ENCODE measurements around the gene ARMC9.
"Not testable (repeated sequence)": the region's sequence is repeated elsewhere in the genome, so short reads cannot be mapped to it uniquely, and the experiment has no call there.

Gene ARMC9

DNA sequence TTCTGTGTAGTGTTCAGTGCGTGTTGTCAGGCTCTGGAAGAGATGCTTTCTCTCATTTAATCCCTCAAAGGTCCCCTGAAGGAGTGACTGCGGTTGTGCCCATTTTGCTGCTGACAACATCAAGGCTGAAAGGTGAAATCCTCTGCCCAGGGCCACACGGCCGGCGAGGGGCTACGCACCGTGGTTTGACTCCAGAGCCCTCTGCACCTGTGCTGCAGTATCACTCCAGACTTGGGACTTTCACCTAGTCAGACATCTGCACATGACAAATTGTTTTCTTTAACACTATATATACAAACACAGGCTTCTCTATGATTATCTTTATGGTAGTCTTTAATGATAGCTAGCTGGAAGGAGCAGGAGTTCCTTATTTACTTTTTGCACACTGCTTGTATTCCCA, 90.2 kb downstream of the ARMC9 start:
- DNase-seq, result no peak

DNA sequence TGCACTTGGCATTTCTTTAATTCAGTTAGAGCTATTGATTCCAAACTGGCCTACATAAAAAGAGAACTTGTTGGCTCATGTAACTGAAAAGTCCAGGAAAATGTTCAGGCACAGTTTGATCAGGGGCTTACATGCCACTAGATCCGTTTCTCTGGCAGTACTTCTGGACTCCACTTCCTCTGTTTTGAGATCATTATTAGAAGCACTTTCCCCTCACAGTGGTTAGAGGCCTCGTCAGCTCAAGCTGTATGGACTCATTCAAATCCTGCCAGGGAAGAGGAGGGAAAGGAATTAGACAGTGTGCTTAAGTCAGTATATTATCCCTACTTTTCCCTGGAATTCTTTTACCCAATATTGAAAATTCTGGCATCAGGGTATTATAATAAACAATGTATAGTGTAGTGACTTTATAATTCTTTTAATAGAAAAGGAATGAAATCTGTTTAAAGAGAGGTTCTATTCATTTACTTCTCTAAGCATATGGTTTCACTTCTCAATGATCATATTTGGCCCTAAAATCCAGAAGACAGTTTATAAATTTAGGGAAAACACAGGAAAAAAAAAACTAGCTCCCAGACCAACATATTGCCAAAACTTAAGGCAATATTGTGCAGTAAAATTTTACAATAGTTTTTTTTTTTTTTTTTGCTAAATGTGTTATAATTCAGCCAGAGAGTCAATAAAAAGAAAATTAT, 92.0 kb downstream of the ARMC9 start:
- DNase-seq, result no peak

DNA sequence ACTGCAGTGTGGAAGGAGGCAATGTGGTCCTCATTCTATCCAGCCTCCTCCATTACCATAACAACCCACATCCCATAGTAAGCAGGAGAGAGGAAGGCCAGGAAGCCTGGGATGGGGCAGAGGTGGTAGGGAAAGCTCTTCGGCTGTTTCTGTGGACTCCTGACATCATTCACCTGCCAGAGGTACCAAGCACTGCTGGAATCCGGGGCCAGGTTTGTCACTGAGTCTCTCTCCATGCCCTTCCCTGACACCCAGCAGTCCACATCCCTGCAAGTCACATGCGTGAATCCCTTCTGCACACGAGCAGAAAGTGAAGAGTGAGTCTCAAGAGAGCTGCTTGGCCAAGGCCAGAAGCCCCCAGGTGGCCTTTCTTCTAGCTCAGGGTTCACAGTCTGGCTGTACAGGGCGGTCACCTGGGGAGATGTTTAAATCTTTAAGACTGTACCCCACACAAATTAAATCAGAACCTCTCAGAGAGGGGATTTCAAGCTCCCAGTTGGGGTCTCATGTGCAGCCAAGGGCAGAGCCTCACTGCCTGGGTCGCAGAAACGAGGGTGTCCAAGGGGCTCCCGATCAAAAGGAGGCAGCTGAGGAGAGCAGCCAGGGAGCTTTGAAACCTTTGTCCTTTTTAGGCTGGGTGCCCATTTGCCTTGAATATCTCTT, 94.2 kb downstream of the ARMC9 start:
- DNase-seq, result no peak

DNA sequence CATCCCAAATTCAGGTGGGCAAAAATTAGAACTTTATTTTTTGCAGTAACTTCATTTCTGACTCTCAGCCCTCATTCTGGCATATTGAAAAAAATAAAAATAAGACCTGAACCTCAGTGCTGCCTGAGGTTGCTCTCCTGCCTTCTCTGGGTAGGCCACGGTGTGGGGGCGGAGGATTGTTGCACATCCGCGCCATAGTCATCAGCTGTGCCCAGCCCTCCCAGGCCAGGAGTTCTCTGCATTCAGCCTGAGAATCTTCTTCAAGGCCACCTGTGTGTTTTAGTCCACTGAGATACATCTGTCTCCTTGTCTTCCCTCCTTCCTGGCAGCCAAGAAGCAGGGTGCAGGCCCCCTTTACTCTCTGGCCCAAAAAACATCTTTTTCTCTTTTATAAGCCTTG, 94.7 kb downstream of the ARMC9 start:
- no peak for DNase-seq

DNA sequence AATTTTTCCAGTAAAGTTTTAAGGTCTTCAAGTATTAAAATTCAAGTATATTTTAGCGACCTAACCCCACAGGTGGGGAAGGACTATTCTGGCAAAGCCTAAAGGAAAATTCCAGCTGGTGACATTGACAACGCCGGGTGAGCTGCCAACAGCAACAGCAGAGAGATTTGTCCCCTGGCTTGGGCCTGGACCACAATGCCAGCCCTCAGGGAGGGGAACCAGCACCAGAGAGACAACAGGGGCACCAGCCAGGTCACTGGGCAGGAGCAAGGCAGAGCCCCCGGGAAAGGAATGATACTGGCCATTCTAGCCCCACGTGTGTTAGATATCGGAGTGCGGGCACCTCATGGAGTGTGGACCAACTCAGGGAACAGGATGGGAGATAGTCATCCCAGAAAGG, 95.7 kb downstream of the ARMC9 start:
- no peak for DNase-seq

DNA sequence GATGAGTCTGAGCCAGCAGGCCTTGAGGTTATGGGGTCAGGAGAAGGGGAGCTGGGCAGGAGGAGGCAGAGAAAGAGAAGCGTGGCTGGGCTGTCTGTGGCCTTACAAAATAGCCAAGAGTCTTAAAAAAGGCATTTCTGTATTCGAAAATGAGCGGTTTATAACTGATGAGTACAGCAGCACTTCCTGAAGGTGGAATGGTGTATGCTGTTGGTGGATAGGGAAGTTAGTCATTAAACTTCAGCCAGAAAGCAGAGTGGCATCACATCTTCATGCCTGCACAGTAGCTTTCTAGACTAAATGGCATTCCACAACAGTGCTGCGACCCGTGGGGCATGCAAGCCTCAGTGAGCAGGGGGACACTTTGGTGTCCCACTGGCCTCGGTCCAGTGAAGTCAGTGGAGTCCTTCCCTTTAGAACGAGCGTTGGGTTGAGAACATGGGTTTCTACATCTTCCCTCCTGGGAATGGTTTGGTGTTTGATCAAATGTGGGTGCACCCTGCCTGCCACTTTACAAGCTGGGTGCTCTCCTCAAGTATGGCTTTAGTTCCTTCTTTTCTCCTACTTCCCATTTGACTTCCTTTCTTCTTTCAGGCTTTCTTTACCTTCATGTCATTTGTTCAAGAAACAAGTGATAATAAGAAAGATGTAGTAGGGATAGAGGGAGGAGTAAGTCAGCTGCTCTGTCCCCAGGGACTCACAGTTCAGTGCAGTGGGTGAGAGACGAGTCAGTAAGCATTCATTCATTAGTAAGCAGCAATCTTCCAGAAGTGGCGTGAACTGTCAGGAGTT, 96.3 kb downstream of the ARMC9 start:
- no peak for DNase-seq

DNA sequence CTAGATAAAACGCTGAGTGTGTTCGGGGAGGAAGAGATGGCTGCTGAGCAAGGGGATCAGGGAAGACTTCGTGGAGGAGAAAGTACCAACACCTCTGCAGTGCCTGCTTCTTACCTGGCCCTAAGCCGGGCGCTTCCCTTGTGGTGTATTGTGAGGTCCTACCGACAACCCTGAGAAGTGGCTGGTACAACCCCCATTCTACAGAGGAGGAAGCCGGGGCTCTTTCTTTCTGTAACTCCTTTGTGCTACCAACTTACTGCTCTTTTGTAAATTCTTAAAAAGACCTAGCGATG, 96.9 kb downstream of the ARMC9 start:
- DNase-seq, result no peak

DNA sequence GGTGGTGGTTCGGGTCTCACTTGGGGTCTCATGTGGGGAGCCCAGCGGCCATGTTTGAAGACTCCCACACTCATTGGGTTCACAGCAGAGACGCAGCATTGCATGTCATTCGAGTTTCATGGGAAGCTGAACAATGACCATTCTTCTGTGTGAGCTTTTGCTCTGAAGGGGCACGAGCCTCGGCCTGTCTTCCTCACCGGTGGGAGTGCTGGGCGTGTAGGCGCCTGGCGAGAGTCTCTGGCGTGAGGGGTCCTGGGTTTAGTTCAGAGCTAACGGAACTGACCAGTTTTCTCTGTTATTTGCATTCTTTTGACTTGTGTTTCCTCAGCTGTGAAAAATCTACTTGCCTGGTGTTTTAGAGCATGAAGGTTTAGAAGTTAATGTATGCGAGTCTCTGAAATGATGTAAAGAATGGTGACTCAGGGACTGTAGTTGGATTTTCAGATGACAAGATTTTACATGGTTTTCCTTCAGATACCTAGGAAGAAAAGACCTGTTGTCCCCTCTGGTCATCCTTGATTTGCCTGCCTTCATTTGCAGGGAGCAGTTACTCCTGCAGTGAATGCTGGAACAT, 98.1 kb downstream of the ARMC9 start:
- DNase-seq, result no peak

DNA sequence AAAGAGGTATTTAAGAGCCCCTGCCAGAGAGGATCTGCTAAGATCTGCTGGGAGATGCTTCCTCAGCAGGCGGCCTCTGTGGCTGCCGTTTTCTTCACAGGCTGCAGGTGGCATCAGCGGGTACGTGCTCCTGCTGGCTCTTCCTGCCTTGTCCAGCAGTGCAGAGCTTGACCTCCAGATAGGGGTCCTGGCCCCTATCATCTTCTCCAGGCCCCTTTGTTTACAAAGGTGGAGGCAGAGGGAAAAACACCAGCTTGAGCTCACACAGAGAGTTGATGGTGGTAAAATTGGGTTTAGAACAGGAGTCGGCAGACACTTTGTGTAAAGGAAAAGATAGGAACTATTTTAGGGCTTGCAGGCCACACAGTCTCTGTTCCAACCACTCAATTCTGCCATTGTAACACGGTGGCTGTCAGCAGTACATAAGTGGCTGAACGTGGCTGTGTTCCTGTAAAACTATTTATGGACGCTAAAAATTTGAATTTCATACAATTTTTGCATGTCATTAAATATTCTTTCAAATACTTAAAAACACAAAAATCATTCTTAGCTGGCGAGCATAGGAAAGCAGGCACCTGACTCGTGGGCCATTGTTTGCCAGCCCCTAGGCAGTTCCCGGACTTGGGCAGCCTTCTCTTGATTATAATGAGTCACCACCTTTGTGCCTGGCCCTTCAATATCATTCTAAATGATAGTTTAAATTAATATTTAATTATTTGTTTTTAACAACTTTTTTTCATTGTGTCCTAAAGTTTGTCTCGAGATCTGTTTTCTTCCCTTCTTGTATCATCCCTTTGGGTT, 98.9 kb downstream of the ARMC9 start:
- peak in 1 of 2 experiments; percentile 16 for DNase-seq

DNA sequence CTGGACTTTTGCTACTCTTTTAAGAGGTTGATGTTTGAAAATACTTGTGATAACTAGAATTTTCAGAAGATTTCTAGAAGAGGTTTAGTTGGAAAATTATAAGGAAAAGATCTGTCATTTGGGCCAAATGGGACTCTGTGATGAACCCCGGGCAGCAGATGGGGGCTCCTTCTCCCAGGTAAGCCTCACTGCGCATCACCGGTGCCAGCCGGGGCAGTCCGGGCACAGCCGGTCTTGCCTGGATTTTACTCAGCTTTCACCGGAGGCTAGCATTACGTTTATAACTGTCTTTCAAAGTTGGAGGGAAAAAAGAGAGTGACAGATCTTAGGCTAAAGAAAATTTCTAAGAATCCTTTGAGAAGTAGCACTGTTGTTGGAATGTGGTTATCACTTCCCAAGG, 99.7 kb downstream of the ARMC9 start:
- DNase-seq, result no peak

DNA sequence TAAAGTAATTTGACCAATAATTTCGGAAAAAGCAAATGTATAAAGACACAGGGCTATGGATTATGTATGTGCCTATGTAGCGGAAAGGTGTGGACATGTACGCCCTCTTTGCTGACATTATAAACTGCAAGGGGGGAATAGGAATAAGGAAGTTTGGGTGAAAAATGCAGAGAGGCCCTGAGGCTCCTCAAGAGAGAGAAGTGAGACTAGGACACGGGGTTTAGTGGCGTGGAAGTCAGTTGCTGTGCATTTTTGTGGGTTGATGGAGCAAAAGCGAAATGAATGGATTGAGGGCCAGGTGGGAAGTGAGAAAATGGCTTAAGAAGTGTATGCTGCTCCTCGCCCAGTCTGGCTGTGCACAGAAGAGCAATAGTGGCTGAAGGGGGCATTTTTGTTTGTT, 100.8 kb downstream of the ARMC9 start:
- DNase-seq, result no peak

DNA sequence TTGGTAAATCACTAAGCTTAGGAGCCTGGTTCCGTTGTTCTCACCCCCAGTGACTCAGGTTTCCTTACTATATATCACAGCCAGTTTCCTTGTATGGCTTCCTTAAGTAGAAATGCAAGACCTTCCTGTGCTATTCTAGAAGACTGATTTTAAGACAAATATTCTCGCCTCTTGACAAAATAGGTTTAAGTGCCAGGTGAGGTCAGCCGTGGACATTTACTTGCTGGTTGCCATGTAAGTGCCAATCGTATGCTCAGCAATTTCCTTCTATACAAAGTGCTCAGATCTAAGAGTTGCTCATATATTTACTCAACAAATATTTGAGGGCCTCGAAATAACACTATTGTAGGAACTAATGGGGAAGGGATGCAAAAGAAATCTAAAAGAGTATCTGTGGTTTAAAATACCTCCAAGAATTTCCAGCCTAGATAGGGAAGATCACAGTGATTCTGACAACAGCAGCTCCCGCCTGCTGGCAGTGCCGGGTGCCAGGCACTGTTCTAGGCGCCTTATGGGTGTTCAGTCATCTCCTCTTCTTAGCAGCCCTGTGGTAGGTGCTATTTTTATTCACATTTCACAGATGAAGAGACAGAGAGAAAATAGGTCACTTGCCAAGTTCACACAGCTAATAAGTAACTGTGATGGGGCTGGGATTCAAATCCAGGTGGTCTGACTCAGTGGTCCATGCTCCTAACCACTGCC, 101.7 kb downstream of the ARMC9 start:
- no peak for DNase-seq

DNA sequence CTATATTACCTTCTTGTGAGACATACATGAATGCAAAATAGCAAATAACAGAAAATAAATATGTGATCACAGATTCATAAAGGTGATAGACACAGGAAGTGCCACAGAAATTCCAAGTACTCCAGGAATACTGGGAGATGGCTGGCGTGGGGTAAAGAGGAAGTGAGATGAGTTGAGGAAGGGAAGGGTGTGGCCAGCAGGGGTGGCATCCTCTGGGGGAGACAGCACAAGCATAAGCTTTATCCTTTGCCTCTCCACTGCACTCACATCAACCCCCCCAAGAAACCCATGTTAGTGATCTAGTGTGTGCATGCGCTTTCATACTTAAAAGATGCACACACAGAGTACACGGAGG, 102.3 kb downstream of the ARMC9 start:
- no peak for DNase-seq

DNA sequence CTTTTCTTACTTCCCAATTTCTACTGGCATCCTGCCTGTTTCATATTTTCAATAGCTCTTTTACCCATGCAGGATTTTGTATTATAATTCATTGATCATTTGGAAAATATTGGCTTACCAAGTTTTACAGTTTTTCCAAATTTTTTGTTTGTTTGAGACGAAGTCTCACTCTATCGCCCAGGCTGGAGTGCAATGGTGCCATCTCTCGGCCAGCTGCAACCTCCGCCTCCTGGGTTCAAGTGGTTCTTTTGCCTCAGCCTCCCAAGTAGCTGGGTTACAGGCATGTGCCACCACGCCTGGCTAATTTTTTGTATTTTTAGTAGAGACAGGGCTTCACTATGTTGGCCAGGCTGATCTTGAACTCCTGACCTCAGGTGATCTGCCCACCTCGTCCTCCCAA, 105.8 kb downstream of the ARMC9 start:
- not testable (repeated sequence) for DNase-seq

DNA sequence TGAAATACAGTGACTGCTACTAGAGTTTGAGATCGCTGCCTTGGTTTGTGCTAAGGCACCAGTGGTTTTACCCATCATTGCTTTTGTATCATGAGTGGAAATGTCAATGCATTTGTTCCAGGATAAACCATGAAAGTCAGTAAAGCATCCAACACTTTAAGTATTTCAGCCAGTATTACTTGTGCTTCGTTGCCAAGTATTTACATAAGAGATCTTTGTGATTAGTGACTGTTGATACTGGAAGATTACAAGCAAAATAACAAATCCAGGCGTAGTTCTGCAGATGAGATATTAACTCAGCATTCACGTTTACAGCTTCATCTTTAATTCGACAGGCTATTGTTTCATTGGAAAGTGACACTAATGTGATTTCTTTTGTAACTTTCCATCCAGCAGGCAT, 106.8 kb downstream of the ARMC9 start:
- no peak for DNase-seq

DNA sequence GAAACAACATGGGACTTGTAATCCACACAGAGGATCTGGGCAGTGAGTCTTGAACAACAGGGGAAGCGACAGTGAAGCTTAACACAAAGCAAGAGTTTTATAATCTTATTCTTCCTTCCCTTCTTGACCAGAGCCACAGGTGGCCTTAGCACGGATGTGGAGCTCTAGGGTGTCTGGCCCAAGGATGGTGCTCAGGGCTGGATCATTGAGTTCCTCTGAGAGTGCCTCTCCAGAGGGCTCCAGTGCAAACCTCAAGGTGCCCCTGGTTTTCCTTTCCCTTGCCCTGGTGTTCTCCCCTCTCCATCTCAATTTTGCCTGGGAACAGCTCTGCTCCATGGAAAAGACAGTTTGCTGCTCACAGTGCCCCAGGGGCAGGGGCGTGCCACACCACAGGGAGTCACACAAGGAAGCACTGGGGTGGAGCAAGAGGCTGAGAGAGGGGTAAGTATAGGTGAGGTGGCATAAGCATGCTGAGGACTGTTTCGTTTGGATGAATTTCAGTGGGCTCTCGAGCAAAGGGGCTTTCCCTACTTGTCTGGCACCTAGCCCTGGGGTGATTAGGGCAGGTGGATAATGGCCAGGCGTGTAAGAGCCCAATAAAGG, 108.5 kb downstream of the ARMC9 start:
- DNase-seq, result no peak

DNA sequence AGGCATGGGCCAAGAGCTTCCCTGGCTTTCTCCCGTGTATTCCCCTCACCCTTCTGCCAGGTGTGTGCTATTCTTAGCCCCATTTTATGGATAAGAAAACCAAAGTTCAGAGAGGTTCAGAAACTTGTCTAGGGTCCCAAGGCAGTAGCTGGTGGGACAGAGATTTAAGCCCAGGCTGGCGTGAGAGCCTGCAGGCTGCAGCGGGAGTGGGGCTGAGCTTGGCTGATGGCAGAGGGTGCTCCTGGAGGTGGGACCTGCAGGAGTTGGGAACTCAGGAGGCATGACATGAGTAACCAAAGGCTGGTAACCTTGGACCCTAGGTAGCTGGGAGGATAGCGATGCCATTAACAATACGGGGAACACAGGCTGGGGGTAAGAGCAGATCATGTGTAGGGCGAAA, 109.8 kb downstream of the ARMC9 start:
- DNase-seq, result no peak

DNA sequence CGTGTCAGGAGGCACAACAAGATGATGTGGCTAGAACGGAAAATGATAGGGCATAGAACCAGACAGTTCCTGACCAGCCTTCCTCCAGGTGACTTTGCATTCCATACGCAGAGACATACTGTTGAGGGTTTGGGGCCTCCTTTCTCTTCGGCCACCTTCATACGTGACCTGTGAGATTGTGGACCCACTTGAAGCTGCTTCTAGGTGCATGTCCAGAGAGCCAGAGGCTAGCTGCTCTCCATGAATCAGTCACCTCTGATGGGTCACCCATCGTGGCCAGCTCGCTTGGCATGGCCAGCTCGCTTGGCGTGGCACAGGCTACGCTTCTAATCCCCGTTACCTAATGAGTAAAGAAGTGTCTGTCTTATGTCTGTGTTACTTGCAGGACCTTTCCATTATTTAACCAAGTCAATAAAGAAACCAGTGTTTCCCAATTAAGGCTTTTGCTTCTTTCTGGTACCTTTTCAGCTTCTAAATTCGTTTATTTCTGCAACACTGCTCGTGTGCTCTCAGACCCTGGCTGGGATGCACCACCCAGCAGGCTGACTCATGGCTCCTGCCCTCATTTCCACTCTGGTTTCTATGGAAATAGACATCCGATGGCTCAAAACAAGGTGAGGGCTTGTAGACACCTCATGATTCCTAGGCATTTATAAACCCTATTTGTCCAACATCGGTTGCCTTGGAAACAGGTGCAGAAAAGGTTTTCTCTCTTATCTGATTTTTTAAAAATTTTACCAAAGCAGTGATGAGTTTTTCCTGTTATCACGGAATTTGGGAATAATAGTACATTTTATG, 110.4 kb downstream of the ARMC9 start:
- DNase-seq, result peak in 1 of 2 experiments; percentile 30

DNA sequence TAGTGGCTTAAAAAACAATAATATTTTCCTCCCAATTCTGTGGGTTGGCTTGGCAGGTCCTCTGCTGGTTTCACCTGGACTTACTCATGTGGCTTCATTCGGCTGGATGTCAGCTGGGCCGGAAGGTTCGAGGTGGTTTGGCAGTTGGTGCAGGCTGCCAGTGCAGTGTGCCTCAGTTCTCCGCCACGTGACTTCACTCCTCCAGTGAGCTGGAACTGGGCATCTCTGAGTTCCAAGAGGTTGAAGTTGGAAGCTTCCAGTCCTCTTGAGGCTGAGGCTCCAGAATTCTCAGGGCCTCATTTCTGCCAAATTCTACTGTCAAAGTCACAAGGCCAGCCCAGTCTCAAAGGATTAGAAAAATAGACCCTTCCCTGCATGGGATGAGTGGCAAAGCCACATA, 113.6 kb downstream of the ARMC9 start:
- DNase-seq, result no peak

DNA sequence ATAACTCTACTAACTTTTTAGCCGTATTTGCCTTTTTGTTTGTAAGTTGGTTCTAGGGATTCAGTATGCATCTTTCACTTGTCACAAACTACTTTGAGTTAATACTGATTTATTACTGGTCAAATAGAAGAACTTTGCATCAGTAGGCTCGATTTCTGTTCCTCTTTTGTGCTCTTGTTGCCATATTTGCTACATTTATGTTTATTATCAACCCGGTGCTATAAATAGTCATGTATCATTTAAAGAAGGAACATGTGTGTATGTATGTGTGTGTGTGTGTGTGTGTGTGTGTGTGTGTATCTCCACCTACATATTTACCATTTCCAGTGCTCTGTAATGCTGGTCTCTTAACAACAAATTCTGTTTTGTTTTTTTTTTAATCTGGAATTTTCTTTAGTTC, 117.5 kb downstream of the ARMC9 start:
- DNase-seq, result no peak

DNA sequence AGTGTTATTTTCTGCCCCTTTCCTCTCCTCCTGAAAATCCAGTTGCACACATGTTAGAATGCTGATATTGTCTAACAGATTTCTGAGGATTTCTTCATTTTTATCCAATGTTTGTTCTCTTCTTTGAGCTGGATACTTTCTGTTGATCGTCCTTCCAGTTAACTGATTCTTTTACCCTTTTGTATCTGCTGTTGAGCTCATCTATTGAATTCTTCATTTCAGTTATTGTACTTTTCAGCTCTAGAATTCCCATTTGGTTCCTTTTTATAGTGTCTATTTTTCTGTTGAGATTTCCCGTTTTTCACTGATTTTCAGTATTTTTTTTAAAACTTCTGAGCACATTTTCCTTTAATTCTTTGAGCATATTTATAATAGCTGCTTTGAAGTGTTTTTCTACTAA, 119.1 kb downstream of the ARMC9 start:
- no peak for DNase-seq

Data from cerebellar nuclear complex (tissue), 1 donor.